T follicular helper cell (primary cell): ENCODE measurements around the gene CDC42BPG.
"Not testable (repeated sequence)": the region's sequence is repeated elsewhere in the genome, so short reads cannot be mapped to it uniquely, and the experiment has no call there.

Source experiments
- DNase-seq: peaks from one replicate; pipeline ENCODE4 v3.0.0-alpha.2; 2020; ENCODE audit warnings: low read depth

Gene CDC42BPG

DNA sequence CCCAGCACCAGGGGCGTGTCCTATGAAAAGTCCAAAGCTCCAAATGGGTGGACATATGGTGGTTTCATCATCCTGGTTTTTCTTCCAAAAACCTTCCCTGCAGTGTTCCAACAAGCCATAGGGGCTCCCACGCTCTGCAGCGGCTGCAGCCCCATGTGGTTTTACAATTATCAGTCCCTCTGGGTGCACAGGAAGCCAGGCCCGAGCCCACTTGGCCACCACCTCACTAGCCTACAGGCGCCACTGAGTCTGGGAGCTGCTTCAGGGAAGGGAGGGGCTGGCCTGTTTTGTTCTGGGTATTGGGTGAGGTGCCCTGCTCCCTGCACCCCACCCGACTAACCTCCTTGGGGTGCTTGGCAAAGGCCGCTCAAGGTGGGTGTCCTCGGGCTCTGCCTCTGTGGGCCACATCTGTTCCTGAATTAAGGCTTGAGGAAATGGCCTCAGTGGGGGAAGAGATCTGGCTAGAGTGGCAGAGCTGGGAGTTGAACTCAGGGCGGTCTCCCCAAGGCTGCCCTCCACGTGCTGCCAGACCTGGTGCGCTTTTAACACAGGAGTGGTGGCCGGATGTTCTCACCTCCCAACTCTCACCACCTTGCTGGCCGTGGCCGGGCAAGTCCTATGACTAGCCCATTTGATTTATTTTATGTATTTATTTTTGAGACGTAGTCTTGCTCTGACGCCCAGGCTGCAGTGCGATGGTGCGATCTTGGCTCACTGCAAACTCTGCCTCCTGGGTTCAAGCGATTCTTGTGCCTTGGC lies 5.3 kb upstream of the CDC42BPG start:
- no peak for DNase-seq

DNA sequence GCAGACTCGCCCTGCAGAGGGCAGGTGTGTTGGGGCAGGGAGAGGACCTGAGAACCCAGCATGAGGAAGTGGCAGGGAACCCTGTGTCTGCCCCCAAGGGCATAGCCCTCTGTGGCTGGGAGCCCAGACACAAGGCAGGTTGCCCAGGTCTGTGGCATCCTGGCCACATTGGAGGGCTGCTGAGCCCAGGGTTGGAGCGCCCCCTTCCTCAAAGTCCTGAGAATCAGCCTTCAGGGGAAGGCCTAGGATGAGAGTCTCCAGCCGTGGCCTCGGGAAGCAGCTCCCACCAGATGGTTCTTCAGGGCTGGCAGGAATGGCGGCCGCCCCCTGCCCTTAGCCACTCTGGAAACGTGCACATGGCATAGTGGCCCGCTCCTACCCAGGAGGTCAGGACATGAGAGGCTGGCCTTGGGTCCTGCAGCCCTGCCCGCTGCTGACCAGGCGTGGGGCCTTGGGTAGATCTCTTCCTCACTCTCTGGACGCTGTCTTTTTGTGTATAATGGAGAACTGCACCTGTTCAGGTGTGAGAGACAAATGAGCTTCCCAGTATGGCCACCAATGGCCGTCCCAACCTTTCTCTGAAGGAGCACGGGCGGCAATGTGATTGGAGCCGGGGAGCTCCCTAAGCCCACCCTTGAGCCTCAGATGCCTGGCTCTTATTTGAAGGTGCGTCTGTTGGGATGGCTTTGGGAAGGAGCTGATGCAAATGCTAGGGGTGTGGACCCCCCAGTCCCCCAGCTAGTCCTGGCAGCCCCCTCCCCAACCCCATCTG lies 4.6 kb upstream of the CDC42BPG start:
- DNase-seq = no peak

DNA sequence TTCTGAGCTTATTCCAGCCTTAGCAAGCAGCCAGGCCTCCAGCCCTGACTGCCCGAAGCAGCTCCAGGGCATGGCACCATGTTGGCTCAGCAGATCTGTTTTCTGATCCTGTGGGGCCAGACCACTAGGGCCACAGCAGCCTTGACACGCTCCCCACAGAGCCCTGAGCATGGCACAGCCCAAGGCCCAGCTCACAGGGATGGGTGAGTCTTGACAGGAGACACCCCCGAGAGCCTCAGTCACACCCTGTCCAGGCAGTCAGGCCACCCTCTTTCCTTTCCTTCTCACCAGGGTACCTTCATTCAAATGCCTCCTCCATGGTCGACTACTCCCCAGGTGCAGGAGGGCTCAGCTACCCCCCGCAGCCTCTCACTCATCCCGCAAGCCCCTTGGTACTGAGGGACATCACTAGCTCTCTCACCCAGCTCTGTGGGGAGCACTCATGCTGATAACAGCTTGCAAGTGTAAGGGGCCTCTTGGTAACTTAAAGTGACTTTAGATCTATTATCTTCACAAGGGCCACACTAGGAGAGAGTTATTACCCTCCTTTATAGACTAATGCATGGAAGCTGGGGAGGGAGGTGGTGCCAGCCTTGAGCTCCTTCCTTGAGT lies 3.9 kb upstream of the CDC42BPG start:
- DNase-seq = no peak

DNA sequence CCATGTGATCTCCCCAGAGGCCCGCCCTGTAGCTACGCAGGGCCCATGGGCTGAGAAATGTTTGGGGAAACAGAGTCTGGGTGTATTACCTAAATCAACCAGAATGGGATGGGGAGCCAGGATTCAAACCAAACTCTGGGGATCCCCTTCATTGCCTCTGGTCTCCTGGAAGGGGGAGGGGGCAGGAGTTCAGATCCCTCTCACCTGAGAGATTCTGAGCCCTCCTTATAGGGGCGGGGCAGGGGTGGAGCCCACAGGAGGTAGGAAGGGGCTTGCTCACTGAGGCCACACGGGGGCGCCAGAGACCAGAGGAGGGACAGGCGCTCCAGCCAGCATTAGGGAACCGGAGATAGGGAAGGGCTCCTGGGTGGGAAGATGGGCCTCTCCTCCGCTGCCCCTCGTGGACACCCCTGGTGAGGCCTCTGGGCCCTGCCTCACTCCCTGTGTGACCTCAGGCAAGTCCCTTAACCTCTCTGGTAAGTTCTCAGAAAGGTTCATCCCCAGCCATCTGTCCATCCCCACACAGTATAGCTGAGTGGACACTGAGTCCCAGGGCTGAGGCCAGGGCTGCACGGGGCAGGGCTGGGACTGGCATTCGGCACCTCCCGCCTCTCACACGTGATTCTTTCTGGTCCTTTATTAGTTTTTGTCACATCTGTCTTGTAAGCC lies 2.7 kb upstream of the CDC42BPG start:
- peak; percentile 89 for DNase-seq

DNA sequence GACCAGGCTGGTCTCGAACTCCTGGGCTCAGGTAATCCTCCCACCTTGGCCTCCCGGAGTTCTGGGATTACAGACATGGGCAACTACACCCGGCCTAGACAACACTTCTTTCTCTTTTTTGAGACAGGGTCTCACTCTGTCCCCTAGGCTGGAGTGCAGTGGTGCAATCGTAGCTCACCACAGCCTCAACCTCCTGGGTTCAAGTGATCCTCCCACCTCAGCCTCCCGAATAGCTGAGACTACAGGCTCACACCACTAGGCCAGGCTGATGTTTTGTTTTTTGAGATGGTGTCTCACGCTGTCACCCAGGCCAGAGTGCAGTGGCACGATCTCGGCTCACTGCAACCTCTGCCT lies 1.3 kb upstream of the CDC42BPG start:
- not testable (repeated sequence) for DNase-seq

DNA sequence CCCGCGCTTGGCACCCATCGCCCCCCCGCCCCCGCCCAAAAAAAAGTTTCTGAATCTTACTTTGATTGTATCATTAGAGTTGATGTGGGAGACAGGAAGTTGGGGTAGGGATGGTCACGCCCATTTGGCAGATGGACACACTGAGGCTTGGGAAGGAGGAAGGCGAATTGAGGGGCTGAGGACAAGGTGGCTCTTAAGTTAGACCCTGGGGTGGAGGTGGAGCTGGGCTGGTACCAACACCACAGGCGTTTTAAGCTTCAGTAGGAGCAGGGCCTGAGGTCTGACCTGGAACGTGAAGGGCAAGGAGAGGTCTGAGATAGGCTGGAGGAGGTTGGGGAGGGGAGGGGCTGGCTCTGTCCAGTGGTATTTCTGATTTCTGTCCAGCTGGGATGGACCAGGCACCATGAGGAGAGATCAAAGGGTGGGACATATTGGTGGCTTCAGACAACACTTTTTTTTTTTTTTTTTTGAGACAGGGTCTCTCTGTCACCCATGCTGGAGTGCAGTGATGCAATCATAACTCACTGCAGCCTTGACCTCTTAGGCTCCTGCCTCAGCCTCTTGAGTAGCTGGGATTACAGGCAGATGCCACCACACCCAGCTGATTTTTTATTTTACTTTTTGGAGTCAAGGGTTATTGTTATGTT lies 799 bp upstream of the CDC42BPG start:
- DNase-seq = no peak

DNA sequence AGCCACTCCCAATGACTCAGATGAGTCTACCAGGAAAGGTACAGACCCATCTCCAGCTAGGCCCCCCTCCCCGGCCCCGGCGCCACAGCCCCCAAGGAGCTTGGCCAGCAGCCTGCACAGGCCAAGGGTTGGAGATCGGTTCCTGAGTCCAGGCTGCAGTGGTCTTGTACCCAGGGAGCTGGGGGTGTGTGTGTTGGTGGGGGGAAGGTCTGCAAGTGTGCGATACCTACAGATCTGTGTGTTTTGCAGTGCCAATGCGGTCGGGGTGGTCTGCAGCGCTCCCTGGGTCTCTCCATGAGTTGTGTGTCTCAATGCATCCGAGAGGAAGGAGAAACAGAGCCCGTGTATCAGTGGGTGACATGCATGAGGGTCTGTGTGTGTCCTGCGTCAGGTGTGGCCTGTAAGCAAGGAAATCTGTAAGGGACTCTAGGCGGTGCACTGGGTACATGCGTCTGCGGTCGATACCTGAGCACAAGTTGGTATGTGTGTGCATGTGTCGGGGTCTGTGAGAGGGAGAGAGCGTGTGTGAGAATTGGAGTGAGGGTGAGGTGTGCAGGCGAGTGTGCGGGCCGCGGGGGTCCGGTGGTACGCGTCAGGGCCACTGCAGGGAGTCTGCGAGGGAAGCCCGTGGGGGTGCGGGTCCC lies 645 bp downstream of the CDC42BPG start:
- no peak for DNase-seq

DNA sequence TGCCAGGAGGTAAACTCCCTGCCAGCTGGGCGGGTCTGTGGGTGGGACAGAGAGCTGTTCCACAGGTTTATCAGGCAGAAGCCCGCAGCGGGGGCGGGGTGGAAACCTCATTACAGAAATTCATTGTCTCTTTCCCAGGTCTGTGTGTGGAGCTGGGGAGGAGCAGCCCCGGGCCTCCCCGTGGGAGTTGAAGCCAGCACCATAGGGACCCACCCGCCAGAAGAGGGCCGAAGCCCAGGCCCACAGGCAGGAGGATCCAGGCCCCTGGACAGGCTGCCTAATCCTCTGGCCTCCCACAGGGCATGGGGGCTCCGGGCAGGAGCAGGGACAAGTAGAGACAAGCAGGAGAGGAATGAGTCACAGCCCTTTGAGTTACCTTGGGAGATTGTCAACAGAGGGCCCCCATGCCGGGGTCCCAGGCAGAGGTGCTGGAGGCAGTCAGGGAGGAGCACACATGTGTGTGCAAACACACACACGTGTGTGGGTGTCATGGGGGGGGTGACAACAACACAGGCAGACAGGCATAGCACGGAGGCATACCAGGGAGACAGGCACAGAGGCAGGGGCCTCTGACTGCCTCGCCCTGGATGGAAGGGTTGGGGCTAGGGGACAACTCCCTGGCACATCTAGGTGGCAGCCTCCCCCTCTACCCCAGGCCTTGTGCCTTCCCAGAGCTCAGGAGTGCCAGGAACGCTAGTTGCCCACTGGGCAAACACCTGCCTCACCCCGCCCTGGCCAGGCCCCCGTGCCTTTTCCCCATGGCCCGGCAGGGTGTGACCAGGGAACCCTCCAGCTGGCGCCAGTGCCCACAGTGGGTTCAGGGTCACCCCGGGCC lies 1.4 kb downstream of the CDC42BPG start:
- no peak for DNase-seq

DNA sequence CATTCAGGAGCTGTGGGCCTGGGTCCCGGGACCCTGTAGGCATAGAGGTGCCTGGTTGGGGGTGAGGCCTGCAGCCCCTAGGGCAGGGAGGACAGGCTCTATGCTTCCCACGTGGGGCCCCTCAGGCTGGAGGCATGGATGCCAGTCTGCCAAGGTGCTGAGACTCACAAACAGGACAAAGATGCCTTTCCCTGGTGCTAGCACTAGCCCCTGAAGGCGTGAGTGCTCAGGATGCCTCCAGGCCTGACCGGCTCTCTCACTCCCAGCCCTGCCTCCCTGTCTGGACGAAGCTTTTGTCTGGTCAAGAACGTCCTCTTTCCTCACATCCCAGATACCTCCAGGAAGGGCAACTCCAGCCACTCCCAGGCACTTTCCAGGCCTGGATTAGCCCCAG lies 2.1 kb downstream of the CDC42BPG start:
- no peak for DNase-seq

DNA sequence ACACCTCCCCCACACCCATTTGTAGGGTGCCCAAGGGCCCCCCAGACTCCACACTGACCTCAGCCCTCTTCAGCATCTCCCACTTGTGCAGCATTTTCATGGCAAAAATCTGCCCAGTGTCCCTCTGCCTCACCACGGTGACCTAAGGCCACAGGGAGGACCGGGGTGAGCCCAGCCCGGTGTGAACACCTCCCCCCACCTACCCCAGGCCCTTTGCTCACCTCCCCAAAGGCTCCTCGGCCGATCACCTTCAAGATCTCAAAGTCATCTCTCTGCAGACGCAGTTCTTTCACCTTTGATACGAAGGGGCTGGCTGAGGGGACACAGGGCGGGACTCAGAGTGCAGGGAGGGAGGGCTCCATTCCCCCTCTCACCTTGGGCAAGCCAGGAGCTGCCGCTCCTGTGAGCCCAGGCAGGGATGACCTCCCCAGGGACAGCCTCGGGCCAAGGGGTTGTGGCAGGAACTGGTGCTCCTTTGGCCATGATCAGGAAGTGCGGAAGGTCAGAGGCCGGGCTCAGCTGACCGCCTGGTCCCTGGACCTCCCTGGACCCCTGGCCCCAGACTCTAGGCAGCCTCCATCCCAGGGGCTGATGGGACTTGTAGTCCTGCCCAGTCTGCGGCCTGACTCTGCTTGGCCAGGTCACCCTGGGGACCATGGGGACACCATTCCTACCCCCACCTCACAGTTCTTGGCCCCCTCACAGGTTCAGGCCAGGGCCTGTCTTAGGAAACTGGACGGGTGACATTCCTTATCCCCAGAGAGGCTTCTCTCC lies 2.7 kb downstream of the CDC42BPG start:
- no peak for DNase-seq

DNA sequence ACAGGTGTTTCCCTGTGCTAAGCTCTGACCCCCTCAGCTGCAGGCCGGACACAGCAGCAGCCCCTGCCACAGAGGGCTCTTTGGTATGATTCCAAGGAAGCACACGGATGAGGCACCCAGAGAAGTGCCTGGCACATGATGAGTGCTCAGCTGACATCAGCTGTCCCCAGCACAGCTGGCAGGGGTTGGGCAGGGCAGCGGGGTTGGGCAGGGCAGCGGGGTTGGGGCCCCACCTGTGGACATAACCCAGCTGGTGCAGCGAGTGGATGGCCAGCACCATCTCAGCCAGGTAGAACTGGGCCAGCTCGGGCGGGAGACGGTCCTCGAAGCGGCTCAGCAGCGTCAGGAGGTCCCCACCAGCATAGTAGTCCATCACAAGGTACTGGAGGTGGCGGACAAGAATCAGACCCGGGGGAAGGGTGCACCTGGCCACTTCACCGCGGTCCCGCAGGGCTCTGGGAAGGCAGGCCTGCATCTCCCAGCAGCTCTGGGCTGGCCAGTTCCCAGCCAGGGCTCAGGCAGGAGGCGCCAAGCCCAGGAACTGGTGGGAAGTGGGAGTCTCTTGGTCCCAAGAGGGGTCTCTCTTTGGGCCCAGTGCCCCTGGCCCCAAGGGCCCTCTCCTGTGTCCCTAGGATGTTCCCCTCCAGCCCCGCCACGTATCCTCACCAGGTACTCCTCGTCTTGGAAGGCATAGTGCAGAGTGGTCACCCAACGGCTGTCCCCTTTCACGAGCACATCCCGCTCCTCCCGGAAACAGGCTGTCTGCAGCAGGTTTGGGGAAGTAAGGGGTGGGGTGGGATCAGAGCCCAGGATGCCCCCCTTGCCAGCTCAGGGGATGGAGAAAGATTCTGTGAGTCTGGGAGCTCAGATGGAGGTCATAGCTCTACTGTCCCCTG lies 4.3 kb downstream of the CDC42BPG start:
- DNase-seq = no peak

DNA sequence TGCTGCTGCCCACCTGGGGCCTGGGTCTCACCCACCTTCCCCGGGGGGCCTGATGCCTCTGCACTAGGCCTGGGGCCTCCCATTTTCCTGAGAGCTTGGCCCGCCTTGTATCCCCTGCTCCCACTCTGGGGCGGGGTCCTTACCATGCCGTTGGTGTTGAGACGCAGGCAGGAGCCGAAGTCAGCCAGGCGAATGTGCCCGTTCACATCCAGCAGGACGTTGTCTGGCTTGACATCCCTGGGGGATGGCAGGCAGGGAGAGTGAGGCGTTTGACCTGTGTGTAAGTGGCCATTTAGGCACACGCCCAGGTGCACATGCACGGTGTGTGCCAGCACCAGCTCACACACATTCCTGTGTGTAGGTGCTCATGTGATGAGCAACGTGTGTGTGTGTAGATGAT lies 5.1 kb downstream of the CDC42BPG start:
- DNase-seq = no peak

DNA sequence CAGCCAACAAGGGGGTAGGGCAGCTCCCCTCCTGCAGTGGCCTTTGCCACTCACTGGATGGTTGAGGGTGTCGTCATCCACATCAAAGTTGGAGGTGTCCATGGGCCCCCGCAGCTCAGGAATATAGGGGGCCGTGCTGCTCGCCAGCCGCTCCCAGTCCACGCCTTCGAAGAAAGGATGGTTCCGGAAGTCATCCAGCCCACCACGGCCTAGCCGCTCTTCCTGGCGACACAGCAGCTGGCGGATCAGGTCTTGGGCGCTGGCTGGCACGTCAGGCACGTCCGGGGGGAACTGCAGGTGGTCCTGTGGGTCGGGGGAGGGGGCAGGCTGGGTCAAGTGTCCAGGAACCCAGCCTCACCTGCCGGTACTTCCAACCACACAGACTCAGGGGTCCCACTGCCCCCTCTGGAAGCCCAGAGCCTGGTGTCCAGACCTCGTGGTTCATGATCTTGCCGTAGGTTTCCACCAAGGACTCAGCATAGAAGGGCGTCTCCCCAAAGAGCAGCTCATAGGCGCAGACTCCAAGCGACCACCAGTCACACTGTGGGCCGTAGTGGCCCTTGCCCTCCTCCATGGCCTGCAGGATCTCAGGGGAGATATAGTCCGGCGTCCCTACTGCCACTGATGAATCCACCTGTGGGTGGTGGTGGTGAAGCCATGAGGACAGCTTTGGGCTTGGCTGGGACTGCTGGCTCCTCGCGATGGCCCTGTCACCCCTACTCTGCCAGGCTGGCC lies 5.7 kb downstream of the CDC42BPG start:
- DNase-seq = no peak

DNA sequence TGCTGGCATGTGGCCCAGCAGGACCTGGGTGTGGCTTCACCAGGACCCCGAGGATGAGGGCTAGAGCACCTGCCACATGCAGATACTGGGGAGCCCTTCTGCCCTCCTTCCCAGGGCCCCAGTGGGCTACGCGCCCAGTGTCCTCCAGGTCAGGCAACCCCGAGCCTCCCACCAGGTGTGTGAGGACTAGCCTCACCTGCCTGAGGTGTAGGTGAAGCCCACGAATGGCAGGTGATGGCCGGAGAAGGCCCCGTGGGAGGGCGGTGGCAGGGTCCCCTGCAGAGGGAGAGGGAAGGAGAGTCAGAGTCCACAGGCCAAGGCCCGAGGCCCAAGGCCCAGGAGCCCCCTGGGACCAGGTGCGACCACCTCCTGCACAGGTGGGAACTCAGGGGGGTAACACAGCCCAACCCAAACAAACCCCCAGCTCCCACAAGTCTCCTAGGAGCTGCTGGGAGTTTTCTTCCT lies 6.5 kb downstream of the CDC42BPG start:
- no peak for DNase-seq

DNA sequence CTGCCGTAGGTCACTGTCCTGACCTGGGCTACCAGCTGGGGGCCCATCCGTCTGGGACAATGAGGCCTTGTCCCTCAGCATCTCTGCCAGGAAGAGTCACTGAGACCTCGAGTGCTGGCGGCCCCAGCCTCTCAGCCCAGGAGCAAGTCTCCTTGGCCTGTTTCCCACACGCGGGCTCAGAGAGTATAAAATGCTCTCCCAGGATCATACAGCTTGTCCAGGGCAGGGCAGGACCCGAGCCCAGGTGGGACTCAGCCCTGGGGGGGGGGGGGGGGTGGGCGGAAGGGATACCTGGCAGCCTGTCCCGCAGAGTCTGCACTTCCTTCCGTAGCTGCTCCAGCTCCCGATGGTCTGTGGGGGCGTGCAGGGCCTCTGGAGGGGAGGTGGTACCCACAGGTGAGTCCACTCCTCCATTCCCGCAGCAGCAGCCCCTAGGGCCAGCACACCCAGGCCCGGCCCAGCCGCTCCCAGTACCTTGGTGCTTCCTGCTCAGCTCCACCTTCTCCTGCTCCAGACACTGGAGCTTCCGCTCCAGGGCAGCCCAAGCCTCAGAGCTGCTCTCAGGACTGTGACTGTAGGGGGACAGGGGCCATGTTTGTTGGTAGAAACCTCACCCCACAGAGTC lies 7.9 kb downstream of the CDC42BPG start:
- no peak for DNase-seq

DNA sequence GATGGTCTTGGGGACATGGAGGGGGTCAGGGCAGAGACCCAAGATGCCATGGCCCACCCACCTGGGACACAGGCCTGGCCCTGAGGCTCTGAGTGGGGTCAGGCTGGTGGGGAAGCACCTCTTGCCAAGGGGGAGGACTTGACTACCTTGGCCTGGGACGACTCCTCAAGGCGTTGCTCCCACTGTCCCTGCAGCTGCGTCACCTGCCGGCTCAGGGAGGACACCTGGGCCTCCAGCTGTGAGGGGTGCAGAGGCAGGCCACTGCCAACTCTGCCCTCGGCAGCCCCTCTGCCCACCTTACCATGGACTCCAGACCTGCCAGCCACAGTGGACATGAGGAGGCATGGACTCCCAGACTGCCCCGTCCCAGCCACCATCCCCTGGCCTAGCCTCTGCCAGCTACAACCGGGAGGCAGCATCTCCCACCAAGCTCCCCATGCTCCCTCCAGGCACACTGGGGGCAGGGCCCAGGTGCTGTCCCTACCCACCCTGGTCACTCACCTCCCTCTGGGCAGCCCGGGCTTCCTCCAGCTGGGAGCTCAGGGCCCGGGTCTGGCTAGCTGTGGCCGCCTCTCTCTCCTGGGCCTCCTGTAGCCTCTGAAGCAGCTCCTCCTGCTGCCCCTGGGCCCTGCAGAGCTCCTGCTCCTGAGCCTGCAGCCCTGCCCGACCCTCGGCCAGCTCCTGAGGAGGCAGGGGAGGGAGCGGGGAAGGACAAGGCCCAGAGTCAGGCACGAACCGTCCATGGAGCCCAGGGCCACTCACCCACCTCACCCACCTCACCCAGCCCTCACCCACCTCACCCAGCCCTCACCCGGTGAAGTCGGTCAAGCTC lies 8.6 kb downstream of the CDC42BPG start:
- no peak for DNase-seq
